Upper lobe of right lung (tissue), 1 donor: ENCODE measurements around the gene SHC3. TPM values are rescaled to one million over a fixed set of nuclear protein-coding genes. Genes with fewer than 3 reads are reported as not detected.

Experiments
- ATAC-seq: fragments of 200-7000 bp; cut with Tn5 transposase; one replicate; pipeline ENCODE4 v1.9.1; 2020; ENCODE audit warnings: mild to moderate bottlenecking, moderate library complexity
- DNase-seq: peaks from one replicate; pipeline ENCODE4 v3.0.0-alpha.2; 2020
- H3K27ac ChIP-seq: fragments of 200-600 bp; one replicate; pipeline ENCODE4 v1.8.0; 2022
- H3K27me3 ChIP-seq: fragments of 200-600 bp; one replicate; pipeline ENCODE4 v1.8.0; 2022; ENCODE audit warnings: mild to moderate bottlenecking
- H3K36me3 ChIP-seq: fragments of 200-600 bp; one replicate; pipeline ENCODE4 v1.8.0; 2022
- H3K4me1 ChIP-seq: fragments of 200-600 bp; one replicate; pipeline ENCODE4 v1.8.0; 2022
- H3K4me3 ChIP-seq: fragments of 200-600 bp; one replicate; pipeline ENCODE4 v1.8.0; 2022; ENCODE audit warnings: mild to moderate bottlenecking
- H3K9me3 ChIP-seq: fragments of 200-600 bp; one replicate; pipeline ENCODE4 v1.8.0; 2022
- intact Hi-C: fragments of 100-400 bp; cut with DNase I; formaldehyde crosslinking; loops from one replicate; pipeline ENCODE4 v1.11.0; 2022
- total RNA-seq: library from RNA; stranded (reverse); fragmentation: NEBNext Ultra II Directional; extraction: Animal tissue kit (Norgen Biotek cat#: 25700); gene quantifications from one replicate; pipeline ENCODE4 v1.2.1, GENCODE V29; 2021
- TF ChIP-seq, protein P1 (sequence below): fragments of 200-600 bp; IDR thresholded peaks from one replicate; pipeline ENCODE4 v1.8.0; 2022; ENCODE audit warnings: antibody characterized with exemption
- donor health status: DM: no; HTN: yes; CAD: no; lungs with severe emphysema.

SHC3 gene
- total RNA-seq, 1 donor from 2014 or later: 12.9 TPM

DNA sequence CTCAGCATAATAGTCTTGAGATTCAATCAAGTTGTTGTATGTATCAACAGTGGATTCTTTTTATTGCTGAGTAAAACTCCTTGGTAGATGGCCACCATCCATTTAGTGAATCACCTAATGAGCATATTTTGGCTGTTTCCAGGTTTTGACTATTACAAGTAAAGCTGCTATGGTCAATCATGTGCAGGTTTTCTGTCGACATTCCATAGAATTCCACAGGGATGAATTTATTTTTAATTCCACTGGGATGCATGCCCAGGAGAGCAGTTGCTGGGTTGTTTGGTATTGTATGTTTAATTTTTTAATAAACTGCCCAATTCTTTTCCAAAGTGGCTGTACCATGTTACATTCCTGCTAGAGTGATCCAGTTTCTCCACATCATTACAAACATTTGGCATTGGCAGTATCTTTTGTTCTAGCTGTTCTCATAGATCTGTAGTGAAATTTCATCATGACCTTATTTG lies 197.8 kb downstream of the SHC3 start:
- Histone ChIP-seq H3K36me3 (no peaks in the 10 kb centered on the region), H3K4me1 (no peaks in the 10 kb centered on the region), H3K27me3 (no peaks in the 10 kb centered on the region), H3K4me3 (no peak overlapping the region), H3K9me3 (no peaks in the 10 kb centered on the region), H3K27ac (no peak overlapping the region)
- DNase-seq: no peak
- intact Hi-C loops: no loop called here
- TF ChIP-seq, protein P1, sequence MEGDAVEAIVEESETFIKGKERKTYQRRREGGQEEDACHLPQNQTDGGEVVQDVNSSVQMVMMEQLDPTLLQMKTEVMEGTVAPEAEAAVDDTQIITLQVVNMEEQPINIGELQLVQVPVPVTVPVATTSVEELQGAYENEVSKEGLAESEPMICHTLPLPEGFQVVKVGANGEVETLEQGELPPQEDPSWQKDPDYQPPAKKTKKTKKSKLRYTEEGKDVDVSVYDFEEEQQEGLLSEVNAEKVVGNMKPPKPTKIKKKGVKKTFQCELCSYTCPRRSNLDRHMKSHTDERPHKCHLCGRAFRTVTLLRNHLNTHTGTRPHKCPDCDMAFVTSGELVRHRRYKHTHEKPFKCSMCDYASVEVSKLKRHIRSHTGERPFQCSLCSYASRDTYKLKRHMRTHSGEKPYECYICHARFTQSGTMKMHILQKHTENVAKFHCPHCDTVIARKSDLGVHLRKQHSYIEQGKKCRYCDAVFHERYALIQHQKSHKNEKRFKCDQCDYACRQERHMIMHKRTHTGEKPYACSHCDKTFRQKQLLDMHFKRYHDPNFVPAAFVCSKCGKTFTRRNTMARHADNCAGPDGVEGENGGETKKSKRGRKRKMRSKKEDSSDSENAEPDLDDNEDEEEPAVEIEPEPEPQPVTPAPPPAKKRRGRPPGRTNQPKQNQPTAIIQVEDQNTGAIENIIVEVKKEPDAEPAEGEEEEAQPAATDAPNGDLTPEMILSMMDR: no peak
- ATAC-seq: no peak

DNA sequence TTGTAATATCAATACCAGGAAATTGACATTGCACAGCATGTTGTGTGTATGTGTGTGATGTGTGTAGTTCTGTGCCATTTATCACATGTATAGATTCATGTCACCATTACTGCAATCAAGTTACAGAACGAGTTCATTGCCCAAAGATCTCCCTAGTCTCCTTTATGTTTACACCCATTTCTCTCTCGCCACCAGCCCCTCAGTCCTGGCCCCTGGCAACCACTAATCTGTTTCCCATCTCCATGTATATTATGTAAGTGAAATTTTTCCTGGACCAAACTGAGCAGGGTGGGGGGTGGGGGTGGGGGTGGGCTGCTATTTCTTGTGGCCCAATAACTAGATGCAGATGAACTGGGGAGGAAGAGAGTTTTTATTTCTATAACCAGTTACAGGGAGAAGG lies 198.8 kb downstream of the SHC3 start:
- Histone ChIP-seq H3K9me3 (no peaks in the 10 kb centered on the region), H3K4me3 (no peak overlapping the region), H3K36me3 (no peaks in the 10 kb centered on the region), H3K4me1 (no peaks in the 10 kb centered on the region), H3K27me3 (no peaks in the 10 kb centered on the region), H3K27ac (no peak overlapping the region)
- intact Hi-C loops: no loop called here
- no peak for ATAC-seq
- TF ChIP-seq, protein P1: no peak
- no peak for DNase-seq

- TF ChIP-seq, protein P1: no peak
- ATAC-seq (no peak), DNase-seq (no peak)
- intact Hi-C loops: no loop called here
- H3K27ac ChIP-seq: no peak overlapping the region
- H3K9me3 ChIP-seq: no peaks in the 10 kb centered on the region
- H3K27me3 ChIP-seq: no peaks in the 10 kb centered on the region
- H3K36me3 ChIP-seq: no peaks in the 10 kb centered on the region
- H3K4me3 ChIP-seq: no peak overlapping the region
- H3K4me1 ChIP-seq: no peaks in the 10 kb centered on the region
These were observed 199.6 kb downstream of the SHC3 start for GRCh38 chr9:88979021-88979420.

GRCh38 chr9:88978034-88978433 lies 200.6 kb downstream of the SHC3 start:
- no peak for ATAC-seq
- intact Hi-C loops: no loop called here

GRCh38 chr9:88976890-88977257 lies 201.7 kb downstream of the SHC3 start:
- Histone ChIP-seq H3K4me3 (no peak overlapping the region), H3K9me3 (no peaks in the 10 kb centered on the region), H3K27ac (no peak overlapping the region), H3K27me3 (no peaks in the 10 kb centered on the region), H3K36me3 (no peaks in the 10 kb centered on the region), H3K4me1 (no peaks in the 10 kb centered on the region)
- DNase-seq: no peak
- intact Hi-C loops: no loop called here
- ATAC-seq: no peak
- TF ChIP-seq, protein P1: no peak

More at GRCh38 chr9:88978034-88978433, 200.6 kb downstream of the SHC3 start:
- no peaks in the 10 kb centered on the region for H3K9me3 ChIP-seq
- no peak for DNase-seq
- H3K4me1 ChIP-seq: no peaks in the 10 kb centered on the region
- no peaks in the 10 kb centered on the region for H3K27me3 ChIP-seq
- no peak overlapping the region for H3K27ac ChIP-seq
- TF ChIP-seq, protein P1: no peak
- no peak overlapping the region for H3K4me3 ChIP-seq
- no peaks in the 10 kb centered on the region for H3K36me3 ChIP-seq
